Mammary epithelial cell (primary cell): ENCODE data around the gene KCNIP1.

Source experiments
- EZH2 ChIP-seq: IDR thresholded peaks from 2 replicates; pipeline ENCODE4 v1.6.1; 2012; ENCODE audit warnings: low read length, inconsistent platforms, borderline replicate concordance
- TF ChIP-seq, protein P1 (sequence below), 2 donors: IDR thresholded peaks in 1 of 2; conservative IDR thresholded peaks in 1 of 2; 2 replicates each; pipeline ENCODE4 v1.5.1; 2011 to 2012; ENCODE audit warnings: inconsistent platforms in 2 of 2, low read length in 2 of 2, mild to moderate bottlenecking in 2 of 2, control low read depth in 1 of 2, low read depth in 1 of 2; ENCODE audit not compliant: insufficient read depth in 1 of 2; ENCODE audit errors: extremely low read depth in 1 of 2

GRCh38 chr5:170625221-170626165 is 121.7 kb downstream of the KCNIP1 start:
- TF ChIP-seq, protein P1, sequence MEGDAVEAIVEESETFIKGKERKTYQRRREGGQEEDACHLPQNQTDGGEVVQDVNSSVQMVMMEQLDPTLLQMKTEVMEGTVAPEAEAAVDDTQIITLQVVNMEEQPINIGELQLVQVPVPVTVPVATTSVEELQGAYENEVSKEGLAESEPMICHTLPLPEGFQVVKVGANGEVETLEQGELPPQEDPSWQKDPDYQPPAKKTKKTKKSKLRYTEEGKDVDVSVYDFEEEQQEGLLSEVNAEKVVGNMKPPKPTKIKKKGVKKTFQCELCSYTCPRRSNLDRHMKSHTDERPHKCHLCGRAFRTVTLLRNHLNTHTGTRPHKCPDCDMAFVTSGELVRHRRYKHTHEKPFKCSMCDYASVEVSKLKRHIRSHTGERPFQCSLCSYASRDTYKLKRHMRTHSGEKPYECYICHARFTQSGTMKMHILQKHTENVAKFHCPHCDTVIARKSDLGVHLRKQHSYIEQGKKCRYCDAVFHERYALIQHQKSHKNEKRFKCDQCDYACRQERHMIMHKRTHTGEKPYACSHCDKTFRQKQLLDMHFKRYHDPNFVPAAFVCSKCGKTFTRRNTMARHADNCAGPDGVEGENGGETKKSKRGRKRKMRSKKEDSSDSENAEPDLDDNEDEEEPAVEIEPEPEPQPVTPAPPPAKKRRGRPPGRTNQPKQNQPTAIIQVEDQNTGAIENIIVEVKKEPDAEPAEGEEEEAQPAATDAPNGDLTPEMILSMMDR (conservative IDR thresholded peaks at IDR 0.05 in 1 of 2, IDR thresholded peaks at IDR 0.05 in 1 of 2; ENCODE audit: extremely low read depth in 1 of 2, insufficient read depth in 1 of 2, low read depth in 1 of 2, low read length in 2 of 2) = no peak
- no peak for TF ChIP-seq EZH2
